ENCODE results near the gene ZNF791.
"Not testable (repeated sequence)": the region's sequence is repeated elsewhere in the genome, so short reads cannot be mapped to it uniquely, and the experiment has no call there.

ZNF791 gene

DNA sequence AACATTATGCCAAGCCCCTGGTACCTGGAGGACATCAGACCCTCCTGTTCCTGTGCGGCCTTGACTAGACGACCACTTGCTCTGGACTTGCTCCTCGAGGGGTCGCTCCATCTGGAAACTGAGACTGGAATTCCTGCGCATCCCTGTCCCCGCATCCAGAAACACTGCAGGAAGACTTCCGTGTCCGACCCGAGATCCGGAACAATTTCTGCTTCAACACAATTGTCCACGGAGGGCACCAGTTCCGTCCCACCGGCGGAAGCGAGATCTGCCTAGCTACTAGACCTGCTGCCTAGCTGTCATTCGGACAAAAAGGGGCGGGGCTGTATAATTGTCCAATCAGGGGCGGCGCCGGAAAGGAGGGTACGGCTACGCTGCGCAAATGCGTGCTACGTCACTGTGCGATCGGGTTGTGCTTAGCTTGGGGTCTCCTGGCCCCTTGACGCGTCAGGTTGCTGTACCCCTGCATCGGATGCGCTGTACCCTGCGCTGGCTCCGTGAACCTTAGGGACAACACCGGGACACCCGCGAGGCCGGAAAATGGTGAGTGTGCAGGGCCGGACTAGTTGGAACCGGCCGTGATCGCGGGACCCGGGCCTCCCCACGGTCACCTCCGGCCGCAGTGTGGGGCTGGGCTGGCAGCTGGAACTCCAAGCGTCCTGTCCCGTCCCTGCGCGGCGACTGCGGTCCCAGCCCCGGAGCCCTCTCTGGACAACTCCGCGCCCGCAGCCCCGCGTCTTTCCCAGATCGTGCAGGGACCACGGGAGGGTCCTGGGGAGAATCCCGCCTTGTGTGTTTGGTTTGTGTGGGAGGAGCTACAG lies at the start of gene ZNF791, which contains the start of gene ZNF490:
TSS of gene ZNF791 (plus strand) at position 381 of the 821 bp plus-strand sequence. CDS start at position 541, 160 bp downstream.
TSS of gene ZNF490 (minus strand) at position 274 of the 821 bp plus-strand sequence. CDS start at position 141, 133 bp downstream.
- peak; percentile 86 for DNase-seq (ENCODE audit: low read depth)

DNA sequence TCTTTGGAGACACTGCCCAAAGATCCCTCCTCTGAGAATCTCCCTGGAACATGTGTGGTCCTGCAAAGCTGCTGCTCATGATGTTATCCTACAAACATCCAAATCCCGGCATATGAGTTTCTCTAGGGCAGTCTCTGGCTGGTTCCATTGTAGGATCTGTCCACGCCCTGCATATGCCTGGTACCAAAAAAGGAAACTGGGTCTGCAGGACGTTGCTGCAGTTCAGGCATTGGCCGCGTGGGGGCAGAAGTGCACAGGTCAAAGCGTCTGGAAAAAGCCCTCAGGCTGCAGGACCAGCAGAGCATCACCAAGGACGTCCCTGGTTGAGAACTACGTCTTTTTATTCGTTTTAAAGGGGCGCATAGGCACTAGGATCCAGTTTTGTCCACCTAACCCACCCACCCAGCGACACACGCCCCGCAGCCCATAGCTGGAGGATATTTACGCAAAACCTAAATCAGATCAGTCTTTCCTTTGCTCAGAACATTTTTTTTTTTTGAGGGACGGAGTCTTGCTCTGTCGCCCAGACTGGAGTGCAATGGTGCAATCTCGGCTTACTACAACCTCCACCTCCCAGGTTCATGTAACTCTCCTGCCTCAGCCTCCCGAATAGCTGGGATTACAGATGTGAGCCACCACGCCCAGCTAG lies 46.6 kb upstream of the ZNF791 start:
- peak; percentile 83 for DNase-seq (ENCODE audit: low read depth)

DNA sequence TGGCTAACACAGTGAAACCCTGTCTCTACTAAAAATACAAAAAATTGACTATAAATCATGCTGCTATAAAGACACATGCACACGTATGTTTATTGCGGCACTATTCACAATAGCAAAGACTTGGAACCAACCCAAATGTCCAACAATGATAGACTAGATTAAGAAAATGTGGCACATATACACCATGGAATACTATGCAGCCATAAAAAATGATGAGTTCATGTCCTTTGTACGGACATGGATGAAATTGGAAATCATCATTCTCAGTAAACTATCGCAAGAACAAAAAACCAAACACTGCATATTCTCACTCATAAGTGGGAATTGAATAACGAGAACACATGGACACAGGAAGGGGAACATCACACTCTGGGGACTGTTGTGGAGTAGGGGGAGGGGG lies 44.3 kb upstream of the ZNF791 start:
- not testable (repeated sequence) for DNase-seq (ENCODE audit: low read depth)

DNA sequence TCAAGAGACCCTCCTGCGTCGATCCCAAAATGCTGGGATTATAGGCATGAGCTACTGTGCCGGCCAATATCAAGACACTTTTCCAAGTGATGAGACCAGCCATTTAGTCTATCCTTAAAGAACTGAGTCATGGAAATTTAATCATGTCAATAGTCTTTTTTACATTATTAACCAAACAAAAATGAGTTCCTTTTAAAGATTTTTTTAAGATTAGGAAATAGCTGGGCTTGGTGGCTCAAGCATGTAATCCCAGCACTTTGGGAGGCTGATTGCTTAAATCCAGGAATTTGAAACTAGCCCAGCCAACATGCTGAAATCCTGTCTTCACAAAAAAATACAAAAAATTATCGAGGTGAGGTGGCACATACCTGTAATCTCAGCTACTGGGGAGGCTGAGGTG lies 42.8 kb upstream of the ZNF791 start:
- peak; percentile 14 for DNase-seq (ENCODE audit: low read depth)

DNA sequence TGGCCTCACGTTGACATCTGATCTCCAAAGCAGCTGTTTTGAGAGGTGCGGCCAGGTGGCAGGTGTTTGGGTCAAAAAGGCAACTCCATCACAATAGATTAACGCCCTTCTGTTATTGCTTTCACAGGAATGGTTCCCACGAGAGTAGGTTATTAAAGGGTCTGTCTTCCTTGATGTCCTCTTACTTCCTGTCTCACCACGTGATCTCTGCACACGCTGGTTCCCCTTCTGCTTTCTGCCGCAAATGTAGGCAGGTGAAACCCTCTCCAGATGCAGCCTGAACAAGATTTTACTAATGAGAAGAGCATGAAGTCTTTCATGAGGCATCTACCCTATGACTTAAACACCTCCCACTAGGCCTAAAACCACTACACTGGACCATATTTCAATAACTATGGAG lies 36.7 kb upstream of the ZNF791 start:
- DNase-seq (ENCODE audit: low read depth), result no peak

DNA sequence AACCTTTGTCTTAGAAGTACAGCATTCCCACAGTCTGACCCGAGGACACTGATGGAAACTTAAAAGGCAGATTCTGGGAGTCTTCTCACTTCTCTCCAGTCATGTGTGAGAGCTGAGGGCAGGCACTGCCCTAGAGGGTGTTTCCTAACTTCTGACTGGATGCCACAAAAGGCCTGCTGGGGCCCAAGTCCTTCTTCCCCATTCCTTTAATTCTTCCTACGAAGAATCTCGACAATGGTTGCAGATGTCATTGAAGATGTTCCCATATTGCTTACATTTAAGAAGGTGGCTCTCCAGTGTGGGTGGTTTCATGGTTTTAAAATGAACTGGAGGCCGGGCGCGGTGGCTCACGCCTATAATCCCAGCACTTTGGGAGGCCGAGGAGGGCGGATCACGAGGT lies 32.1 kb upstream of the ZNF791 start:
- DNase-seq (ENCODE audit: low read depth), result no peak

DNA sequence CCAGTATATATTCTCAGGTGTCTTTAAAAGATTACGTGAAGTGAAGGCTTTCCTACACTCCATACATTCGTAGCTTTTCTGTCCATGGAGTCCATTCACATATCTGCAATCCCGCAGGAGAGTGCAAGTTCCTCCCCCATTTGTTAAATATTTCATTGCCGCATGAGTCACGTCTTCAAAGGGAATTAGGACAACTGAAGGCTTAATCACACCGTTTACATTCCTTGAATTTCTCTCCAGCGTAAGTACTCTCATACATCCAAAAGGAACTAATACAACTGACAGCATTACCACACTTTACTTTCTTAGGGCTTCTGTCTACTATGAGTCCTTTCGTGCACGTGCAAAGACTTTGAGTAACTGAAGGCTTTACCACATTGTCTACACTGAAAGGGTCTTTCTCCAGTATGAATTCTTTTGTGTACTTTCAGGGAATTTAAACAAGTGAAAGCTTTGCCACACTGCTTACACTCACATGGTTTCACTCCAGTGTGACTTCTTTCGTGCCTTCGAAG lies 30.5 kb upstream of the ZNF791 start:
- peak; percentile 39 for DNase-seq (ENCODE audit: low read depth)

DNA sequence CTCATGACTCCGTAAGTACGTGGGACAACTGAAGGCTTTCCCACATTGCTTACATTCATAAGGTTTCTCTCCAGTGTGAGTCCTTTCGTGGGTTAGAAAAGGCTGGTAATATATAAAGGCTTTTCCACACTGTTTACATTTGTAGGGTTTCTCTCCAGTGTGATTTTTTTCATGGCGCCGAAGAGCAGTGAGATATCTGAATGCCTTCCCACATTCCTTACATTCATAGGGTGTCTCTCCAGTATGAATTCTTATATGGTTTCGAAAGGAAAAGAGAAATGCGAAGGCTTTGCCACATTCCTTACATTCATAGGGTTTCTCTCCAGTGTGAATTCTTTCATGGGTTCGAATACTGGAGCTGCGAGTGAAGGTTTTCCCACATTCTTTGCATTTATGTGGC lies 29.6 kb upstream of the ZNF791 start:
- DNase-seq (ENCODE audit: low read depth), result no peak

DNA sequence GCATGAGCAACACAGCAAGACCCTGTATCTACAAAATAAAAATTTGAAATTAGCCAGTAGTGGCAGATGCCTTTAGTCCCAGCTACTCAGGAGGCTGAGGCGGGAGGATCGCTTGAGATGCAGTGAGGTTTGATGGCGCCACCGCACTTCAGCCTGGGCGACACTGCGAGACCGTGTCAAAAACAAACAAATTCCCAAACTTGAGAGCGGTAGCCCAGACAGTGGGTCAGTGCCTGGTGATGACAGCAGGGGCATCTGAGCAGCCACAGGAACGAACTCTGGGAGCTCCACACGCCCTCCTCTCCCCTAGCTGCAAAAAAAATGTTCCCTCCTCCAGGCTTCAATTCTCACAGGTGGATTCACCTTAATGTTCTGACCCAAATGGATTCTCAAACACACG lies 14.2 kb upstream of the ZNF791 start:
- no peak for DNase-seq (ENCODE audit: low read depth)

DNA sequence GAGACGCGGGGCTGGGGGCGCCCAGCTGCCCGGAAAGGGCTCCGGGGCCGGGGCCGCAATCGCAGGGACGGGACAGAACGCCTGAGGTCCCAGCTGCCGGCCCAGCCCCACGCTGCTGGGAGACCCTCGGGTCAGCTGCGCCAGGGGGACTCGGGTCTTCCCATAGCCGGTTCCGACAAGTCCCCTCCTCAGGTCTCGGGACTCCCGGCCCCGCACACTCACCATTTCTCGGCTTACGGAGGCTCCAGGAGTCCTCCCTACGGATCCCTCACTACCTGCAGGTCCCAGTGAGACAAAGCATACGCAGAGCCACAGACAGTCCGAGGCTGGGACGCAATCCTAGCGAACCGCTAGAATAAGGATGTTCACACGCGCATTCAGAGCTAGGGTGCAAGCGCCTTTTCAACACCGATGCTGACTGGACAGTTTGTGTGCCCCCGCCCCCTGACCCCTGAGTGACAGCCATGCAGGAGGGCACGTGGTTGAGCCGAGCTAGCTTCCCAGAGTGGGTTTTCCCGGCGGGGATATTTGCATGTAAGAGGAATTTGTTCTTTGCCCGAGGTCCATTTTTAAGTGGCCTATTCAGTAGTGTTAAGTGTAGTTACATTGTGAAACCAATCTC lies 13.7 kb upstream of the ZNF791 start:
- no peak for DNase-seq (ENCODE audit: low read depth)

DNA sequence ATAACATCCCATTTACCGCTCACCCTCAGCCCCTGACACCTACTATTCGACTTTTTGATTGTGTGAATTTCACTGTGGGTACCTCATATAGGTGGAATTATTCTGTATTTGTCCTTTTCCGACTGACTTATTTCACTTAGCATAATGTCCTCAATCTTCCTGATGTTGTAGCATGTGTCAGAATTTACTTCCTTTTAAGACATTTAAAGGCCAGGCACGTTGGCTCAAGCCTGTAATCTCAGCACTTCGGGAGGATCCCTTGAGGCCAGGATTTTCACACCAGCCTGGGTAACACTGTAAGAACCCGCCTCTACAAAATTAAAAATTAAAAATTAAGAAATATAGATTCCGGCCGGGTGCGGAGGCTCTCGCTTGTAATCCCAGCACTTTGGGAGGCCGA lies 13.1 kb upstream of the ZNF791 start:
- DNase-seq (ENCODE audit: low read depth), result no peak

DNA sequence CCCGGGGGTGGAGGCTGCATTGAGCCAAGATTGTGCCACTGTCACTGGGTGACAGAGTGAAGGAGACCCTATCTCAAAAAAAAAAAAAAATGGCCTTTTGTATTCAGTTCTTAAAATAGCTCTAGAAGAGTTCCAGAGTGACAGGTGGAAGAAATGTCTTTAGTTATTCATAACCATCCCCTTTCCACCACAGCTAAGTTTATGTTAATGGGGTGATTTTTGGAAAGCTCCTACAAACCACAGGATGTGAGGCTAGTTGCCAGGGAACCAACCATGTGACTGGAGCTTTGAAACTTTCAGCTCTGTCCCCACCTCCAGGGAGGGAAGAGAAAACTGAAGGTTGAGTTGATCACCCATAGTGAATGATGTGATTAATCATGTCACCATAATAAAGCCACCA lies 7.0 kb upstream of the ZNF791 start:
- peak; percentile 20 for DNase-seq (ENCODE audit: low read depth)

DNA sequence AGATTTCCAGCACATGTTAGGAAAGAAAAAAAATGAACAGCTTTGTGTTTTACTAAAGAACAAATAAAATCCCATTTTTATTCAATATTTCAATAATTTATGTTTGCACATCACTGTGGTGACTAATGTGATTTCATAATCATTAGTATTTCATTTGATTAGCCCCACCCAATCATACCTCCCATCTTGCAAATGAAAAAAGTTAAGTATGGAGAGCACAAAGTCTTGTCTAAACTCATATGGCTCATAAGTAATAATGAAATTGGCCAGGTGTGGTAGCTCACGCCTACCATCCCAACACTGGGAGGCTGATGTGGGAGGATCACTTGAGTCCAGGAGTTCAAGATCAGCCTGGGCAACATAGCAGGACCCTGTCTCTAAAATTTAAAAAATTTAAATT lies 3.9 kb upstream of the ZNF791 start:
- DNase-seq (ENCODE audit: low read depth), result no peak

DNA sequence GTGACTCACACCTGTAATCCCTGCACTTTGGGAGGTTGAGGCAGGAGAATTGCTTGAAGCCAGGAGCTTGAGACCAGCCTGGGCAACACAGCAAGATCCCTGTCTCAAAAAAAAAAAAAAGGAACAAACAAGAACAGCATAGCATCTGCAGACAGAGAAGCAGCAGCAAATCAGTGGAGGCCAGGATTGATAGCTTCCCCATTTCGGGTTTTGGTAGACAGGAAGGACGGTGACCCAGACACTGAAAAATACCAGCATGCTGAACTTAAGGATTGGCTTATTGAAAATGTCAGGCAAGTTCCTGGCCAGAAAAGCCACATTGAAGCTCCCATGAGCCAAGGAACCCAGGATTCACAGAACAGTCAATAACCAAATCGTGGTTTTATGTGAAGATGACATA lies 3.1 kb upstream of the ZNF791 start:
- DNase-seq (ENCODE audit: low read depth), result no peak

DNA sequence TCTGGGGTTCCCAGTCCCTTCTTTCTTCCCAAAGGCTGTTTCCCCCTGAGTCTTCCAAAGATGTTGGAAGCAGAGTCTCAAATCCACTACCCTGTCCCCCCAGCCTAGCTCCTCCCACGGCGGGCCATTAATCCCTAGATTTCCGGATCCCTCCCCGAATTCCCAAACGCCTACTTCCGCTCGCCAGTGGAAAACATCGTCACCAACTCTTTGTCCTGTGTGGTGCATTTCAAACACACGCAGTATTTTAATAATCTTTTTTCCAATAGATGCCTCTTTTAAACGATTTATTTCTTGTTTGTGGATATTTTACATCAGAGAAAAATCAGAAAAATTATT lies 610 bp downstream of the ZNF791 start:
- peak; percentile 44 for DNase-seq (ENCODE audit: low read depth)

DNA sequence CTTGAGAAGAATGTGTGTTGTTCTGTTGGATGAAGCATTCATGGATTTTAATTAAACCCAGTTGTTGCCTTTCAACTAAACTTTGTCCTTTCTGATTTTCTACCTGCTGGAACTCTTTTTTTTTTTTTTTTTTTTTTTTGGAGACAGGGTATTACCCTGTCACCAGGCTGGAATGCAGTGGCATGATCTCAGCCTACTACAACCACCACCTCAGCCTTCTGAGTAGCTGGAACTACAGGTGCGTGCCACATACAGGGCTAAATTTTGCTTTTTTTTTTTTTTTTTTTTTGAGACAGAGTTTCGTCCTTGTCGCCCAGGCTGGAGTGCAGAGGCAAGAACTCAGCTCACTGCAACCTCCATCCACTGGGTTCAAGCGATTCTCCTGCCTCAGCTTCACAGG lies 6.9 kb downstream of the ZNF791 start:
- no peak for DNase-seq (ENCODE audit: low read depth)

DNA sequence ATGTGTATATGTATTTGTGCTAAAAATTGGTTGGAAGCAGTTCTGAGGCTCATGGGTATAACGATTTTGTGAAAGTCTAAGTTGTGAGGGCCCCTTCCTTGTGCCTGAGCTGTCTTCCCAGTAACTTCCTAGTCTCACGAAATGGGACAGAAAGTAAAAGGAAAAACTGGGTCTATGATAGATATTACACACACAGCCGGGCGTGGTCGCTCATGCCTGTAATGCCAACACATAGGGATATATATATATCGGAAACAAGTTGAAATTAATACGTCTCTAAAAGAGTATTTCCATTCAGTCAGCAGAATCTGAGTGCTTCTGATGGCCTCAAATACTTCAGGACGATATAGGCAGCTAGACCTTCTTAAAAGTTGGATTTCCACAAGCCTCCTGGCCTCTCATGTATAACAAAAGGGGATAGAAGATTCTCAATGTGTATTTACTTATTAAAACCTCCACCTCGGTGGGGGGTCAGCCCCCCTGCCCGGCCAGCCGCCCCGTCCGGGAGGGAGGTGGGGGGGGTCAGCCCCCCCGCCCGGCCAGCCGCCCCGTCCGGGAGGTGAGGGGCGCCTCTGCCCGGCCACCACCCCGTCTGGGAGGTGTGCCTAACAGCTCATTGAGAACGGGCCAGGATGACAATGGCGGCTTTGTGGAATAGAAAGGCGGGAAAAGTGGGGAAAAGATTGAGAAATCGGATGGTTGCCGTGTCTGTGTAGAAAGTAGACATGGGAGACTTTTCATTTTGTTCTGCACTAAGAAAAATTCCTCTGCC lies 10.7 kb downstream of the ZNF791 start:
- DNase-seq (ENCODE audit: low read depth), result not testable (repeated sequence)

DNA sequence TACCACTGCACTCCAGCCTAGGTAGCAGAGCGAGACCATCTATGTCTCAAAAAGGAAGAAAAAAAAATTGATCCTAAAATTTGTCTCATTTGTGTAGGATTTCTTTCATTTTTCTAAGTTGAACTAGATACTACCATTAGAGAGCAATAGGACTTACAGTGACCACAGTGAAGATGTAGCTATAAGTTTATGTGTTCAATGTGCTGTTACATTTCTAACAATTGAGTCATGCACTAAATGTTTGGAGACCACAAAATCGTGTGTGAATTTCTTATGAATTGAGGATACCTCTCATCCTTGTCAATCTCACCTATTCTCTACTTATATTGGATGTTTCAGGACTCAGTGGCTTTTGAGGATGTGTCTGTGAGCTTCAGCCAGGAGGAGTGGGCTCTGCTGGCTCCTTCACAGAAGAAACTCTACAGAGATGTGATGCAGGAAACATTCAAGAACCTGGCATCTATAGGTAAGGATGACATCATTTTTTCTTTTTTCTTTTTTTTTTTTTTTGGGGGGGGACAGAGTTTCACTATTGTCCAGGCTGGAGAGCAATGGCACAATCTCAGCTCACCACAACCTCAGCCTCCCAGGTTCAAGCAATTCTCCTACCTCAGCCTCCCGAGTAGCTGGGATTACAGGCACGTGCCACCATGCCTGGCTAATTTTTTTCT lies 12.8 kb downstream of the ZNF791 start:
- DNase-seq (ENCODE audit: low read depth), result no peak

DNA sequence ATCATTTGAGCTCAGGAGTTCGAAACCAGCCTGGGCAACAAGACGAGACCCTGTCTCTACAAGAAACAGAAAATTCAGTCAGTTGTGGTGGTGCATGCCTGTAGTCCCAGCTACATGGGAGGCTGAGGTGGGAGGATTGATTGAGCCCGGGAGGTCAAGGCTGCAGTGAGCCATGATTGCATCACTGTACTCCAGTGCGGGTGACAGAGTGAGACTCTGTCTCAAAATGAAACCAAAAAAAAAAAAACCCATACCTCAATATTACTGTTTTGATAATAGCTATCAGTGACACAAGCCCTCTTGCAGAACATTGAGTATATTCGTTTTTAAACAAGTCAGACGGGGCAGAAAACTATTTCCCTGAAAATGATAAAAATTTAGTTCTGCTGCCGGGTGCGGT lies 16.2 kb downstream of the ZNF791 start:
- no peak for DNase-seq (ENCODE audit: low read depth)

DNA sequence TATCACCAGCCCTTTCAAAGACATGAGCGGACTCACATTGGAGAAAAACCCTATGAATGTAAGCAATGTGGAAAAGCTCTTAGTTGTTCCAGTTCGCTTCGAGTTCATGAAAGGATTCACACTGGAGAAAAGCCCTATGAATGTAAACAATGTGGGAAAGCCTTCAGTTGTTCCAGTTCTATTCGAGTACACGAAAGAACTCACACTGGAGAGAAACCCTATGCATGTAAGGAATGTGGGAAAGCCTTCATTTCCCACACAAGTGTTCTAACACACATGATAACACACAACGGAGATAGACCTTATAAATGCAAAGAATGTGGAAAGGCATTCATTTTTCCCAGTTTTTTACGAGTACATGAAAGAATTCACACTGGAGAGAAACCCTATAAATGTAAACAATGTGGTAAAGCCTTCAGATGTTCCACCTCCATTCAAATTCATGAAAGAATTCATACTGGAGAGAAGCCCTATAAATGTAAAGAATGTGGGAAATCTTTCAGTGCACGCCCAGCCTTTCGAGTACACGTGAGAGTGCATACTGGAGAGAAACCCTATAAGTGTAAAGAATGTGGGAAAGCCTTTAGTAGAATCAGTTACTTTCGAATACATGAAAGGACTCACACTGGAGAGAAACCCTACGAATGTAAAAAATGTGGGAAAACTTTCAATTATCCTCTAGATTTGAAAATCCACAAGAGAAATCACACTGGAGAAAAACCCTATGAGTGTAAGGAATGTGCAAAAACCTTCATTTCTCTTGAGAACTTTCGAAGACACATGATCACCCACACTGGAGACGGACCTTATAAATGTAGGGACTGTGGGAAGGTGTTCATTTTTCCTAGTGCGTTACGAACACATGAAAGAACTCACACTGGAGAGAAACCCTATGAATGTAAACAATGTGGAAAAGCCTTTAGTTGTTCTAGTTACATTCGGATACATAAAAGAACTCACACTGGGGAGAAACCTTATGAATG lies 17.6 kb downstream of the ZNF791 start:
- DNase-seq (ENCODE audit: low read depth), result no peak

Data from GM04503 (cell line).